ENCODE measurements around the gene SIPA1L3. TPM values are rescaled to one million over a fixed set of nuclear protein-coding genes. Genes with fewer than 3 reads are reported as not detected.

The SIPA1L3 gene
- total RNA-seq, 3 donors from 2014 or later, result 93.6 to 173 (median 144) TPM

DNA sequence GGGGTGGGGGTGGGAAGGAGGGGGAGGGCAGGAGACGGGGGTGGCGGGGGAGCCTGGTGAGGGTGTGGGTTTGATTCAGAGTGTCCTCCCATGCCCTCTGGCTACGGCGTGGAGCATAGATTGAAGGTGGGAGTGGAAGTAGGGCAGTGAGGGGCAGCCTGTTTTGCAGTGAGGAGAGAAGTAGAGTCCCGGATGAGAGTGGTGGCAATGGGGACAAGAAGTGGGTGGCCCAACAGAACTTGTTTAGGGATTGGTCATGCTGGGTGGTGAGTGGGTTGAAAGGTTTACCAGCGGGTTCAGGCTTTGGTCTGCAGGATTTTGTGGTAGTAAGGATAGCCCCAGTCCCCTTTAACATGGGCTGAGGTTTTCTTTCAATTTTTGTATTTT, 35.5 kb downstream of the SIPA1L3 start:
- Histone ChIP-seq H3K36me3 (ENCODE audit: low read depth) (no peaks in the 10 kb centered on the region), H3K4me1 (ENCODE audit: low read depth) (peaks cover 79% of the 10 kb centered on the region), H3K4me3 (no peak overlapping the region), H3K9me3 (no peaks in the 10 kb centered on the region)
- TF ChIP-seq, protein P1, sequence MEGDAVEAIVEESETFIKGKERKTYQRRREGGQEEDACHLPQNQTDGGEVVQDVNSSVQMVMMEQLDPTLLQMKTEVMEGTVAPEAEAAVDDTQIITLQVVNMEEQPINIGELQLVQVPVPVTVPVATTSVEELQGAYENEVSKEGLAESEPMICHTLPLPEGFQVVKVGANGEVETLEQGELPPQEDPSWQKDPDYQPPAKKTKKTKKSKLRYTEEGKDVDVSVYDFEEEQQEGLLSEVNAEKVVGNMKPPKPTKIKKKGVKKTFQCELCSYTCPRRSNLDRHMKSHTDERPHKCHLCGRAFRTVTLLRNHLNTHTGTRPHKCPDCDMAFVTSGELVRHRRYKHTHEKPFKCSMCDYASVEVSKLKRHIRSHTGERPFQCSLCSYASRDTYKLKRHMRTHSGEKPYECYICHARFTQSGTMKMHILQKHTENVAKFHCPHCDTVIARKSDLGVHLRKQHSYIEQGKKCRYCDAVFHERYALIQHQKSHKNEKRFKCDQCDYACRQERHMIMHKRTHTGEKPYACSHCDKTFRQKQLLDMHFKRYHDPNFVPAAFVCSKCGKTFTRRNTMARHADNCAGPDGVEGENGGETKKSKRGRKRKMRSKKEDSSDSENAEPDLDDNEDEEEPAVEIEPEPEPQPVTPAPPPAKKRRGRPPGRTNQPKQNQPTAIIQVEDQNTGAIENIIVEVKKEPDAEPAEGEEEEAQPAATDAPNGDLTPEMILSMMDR (IDR thresholded peaks at IDR 0.05), result no peak
- no peak for DNase-seq
- intact Hi-C loops (cut with DNase I, micrococcal nuclease), result no loop called here
- no peak for ATAC-seq

DNA sequence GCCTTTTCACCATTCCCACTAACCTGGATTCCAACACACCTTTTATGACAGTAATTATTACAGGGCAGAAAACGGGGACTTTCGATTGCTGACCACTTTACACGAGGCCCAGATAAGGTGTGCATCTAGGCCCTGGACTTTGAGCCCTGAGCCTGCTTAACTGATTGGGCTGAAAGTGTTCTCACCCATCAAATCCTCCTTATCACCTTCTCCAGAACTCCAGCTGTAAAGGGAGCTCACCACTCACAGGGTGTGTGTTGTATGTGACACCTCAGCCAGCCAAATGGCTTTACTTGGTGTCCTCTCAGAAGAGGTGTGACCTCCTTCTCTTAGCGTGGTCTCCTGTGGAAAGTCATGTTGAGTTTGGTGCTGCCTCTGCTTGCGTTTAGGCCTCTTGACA, 36.5 kb downstream of the SIPA1L3 start:
- Histone ChIP-seq H3K36me3 (ENCODE audit: low read depth) (no peaks in the 10 kb centered on the region), H3K9me3 (no peaks in the 10 kb centered on the region), H3K4me3 (no peak overlapping the region), H3K4me1 (ENCODE audit: low read depth) (peaks cover 71% of the 10 kb centered on the region)
- peak in 2 of 3 donors; percentile 58 to 79 for DNase-seq
- TF ChIP-seq, protein P1 (IDR thresholded peaks at IDR 0.05), result no peak
- ATAC-seq, result peak; percentile 82
- intact Hi-C loops (cut with DNase I, micrococcal nuclease), result no loop called here

DNA sequence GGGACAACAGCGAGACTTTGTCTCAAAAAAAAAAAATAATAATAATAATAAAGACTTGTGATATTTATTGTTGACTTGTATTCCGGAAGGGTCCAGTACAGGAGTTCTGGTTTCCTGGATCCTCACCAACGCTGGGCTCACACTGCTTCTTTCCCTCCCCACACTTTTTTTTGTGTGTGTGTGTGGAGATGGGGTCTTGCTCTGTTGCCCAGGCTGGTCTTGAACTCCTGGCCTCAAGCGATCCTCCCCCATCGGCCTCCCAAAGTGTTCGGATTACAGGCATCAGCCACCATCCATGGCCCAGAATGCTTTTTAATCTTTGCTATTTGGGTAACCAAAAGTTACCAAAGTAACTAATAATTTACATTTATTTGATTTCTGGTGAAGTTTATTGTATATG, 39.1 kb downstream of the SIPA1L3 start:
- intact Hi-C loops (cut with DNase I, micrococcal nuclease), result no loop called here
- Histone ChIP-seq H3K9me3 (no peaks in the 10 kb centered on the region), H3K36me3 (ENCODE audit: low read depth) (no peaks in the 10 kb centered on the region), H3K4me3 (no peak overlapping the region), H3K4me1 (ENCODE audit: low read depth) (peaks cover 53% of the 10 kb centered on the region)
- TF ChIP-seq, protein P1 (IDR thresholded peaks at IDR 0.05), result no peak
- DNase-seq (no peak), ATAC-seq (no peak)

DNA sequence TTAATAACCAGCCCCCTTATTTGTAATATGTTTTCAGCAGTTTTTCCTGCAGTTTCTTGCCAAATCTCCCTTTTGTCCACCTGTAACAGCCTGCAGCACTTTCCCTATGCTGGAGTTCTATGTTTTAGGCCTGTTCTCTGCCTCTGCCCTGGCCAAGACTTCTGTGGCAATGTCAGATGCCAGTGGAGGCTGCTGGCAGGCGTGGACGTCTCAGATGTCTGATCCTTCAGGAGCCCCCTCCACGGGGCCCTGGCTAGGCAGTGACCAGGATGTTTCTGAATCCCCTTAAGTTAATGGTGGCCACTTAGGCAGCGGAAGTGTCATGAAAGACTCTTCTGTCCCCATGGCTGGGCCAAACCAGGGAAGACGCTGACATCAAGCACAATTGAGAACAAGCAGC, 40.8 kb downstream of the SIPA1L3 start:
- ATAC-seq (no peak), DNase-seq (no peak)
- Histone ChIP-seq H3K4me3 (no peak overlapping the region), H3K9me3 (no peaks in the 10 kb centered on the region), H3K4me1 (ENCODE audit: low read depth) (peaks cover 40% of the 10 kb centered on the region), H3K36me3 (ENCODE audit: low read depth) (no peaks in the 10 kb centered on the region)
- intact Hi-C loops (cut with DNase I, micrococcal nuclease), result no loop called here
- TF ChIP-seq, protein P1 (IDR thresholded peaks at IDR 0.05), result no peak

DNA sequence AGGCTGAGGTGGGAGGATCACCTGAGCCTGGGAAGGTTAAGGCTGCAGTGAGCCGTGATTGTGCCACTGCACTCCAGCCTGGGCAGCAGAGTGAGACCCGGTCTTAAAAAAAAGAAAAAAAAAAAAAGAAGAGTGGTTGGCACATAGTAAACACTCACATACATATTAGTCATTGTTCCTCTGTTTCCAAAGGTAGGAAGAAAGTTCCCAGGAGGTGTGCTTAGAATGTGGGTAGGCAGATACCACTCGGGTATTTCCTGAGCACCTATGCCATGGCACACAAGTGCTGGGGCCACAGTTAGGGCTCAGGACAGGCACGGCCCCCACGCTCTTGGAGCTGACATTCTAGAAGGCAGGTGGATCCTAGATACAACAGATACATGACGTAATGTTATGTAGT, 41.4 kb downstream of the SIPA1L3 start:
- H3K36me3 ChIP-seq (ENCODE audit: low read depth), result no peaks in the 10 kb centered on the region
- TF ChIP-seq, protein P1 (IDR thresholded peaks at IDR 0.05), result no peak
- intact Hi-C loops (cut with DNase I, micrococcal nuclease), result no loop called here
- H3K4me1 ChIP-seq (ENCODE audit: low read depth), result peaks cover 34% of the 10 kb centered on the region
- H3K4me3 ChIP-seq, result no peak overlapping the region
- H3K9me3 ChIP-seq, result no peaks in the 10 kb centered on the region
- ATAC-seq (no peak), DNase-seq (no peak)
